ENCODE measurements around the gene HDAC4.

DNA sequence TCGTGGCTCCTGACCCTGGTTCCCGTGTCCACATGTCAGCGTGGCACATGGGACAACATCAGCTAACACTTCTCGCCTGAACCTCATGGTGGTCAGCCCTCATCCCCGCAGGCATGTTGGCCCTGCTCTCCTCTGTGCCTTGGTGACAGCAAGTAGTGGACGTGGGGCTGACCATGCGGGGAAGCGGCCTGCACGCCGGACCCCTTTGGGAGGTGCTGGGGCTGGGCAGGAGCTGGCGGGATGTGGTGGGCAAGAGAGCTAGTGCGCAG, 303.5 kb downstream of the HDAC4 start:
- TF ChIP-seq, protein P1, sequence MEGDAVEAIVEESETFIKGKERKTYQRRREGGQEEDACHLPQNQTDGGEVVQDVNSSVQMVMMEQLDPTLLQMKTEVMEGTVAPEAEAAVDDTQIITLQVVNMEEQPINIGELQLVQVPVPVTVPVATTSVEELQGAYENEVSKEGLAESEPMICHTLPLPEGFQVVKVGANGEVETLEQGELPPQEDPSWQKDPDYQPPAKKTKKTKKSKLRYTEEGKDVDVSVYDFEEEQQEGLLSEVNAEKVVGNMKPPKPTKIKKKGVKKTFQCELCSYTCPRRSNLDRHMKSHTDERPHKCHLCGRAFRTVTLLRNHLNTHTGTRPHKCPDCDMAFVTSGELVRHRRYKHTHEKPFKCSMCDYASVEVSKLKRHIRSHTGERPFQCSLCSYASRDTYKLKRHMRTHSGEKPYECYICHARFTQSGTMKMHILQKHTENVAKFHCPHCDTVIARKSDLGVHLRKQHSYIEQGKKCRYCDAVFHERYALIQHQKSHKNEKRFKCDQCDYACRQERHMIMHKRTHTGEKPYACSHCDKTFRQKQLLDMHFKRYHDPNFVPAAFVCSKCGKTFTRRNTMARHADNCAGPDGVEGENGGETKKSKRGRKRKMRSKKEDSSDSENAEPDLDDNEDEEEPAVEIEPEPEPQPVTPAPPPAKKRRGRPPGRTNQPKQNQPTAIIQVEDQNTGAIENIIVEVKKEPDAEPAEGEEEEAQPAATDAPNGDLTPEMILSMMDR (IDR thresholded peaks at IDR 0.05): no peak
- TF ChIP-seq POLR2A (IDR thresholded peaks at IDR 0.05) (no peak), POLR2AphosphoS5 (IDR thresholded peaks at IDR 0.05) (no peak)
